IMR-90 (cell line): ENCODE data around the gene ADAMTS13. TPM values are rescaled to one million over a fixed set of nuclear protein-coding genes. Genes with fewer than 3 reads are reported as not detected.

Experiments used
- ATAC-seq: fragments of 200-7000 bp; cut with Tn5 transposase; 2 replicates; pipeline ENCODE4 v1.9.1; 2020; ENCODE audit warnings: low read depth, mild to moderate bottlenecking, moderate library complexity
- BruUV-seq: library from RNA; stranded (reverse); fragments of 400-500 nt; replicated peaks from 2 replicates; lab custom pipeline; 2021; lab: Mats Ljungman, UMichigan
- CTCF ChIA-PET: fragments of 300-600 bp; formaldehyde crosslinking; extraction: SDS; loops from one replicate; lab custom pipeline; 2021; ENCODE audit warnings: antibody characterized with exemption; lab: Yijun Ruan, JAX
- POLR2A ChIA-PET: fragments of 300-600 bp; sonication (Branson Sonifier 250); formaldehyde crosslinking; loops from one replicate; lab custom pipeline; 2022; ENCODE audit warnings: antibody characterized with exemption; ENCODE audit not compliant: unreplicated experiment; lab: Charles Lee
- DNase-seq: peaks from one replicate; pipeline ENCODE4 v3.0.0; 2013
- H2AFZ ChIP-seq: replicated peaks from 2 replicates; pipeline ENCODE3; 2013; ENCODE audit warnings: low read length, mild to moderate bottlenecking; ENCODE audit not compliant: poor library complexity
- H2AK5ac ChIP-seq: 2 replicates; pipeline ENCODE4 v1.6.1; 2013; ENCODE audit warnings: low read depth, low read length, inconsistent platforms
- H2AK9ac ChIP-seq: replicated peaks from 2 replicates; pipeline ENCODE3; 2013; ENCODE audit warnings: mild to moderate bottlenecking, low read depth, low read length, moderate library complexity; ENCODE audit not compliant: poor library complexity
- H2BK120ac ChIP-seq: 2 replicates; pipeline ENCODE4 v1.6.1; 2013; ENCODE audit warnings: low read depth, low read length, inconsistent platforms
- H2BK15ac ChIP-seq: 3 replicates; pipeline ENCODE4 v1.6.1; 2013; ENCODE audit warnings: low read depth, low read length, inconsistent platforms
- H2BK20ac ChIP-seq: 2 replicates; pipeline ENCODE4 v1.6.1; 2013; ENCODE audit warnings: low read depth, mild to moderate bottlenecking, inconsistent platforms, low read length, moderate library complexity
- H2BK5ac ChIP-seq: 2 replicates; pipeline ENCODE4 v1.6.1; 2013; ENCODE audit warnings: mild to moderate bottlenecking, low read depth, low read length, inconsistent platforms; ENCODE audit not compliant: poor library complexity, severe bottlenecking
- H3K14ac ChIP-seq: replicated peaks from 2 replicates; pipeline ENCODE4 v1.6.1; 2013; ENCODE audit warnings: low read depth, low read length, inconsistent platforms
- H3K18ac ChIP-seq: 2 replicates; pipeline ENCODE4 v1.6.1; 2013; ENCODE audit warnings: low read depth, low read length, control low read depth
- H3K23ac ChIP-seq: 2 replicates; pipeline ENCODE4 v1.6.1; 2013; ENCODE audit warnings: low read depth, low read length, inconsistent platforms
- H3K27ac ChIP-seq: 2 replicates; pipeline ENCODE4 v1.5.1; 2013; ENCODE audit warnings: mild to moderate bottlenecking, control low read depth, low read length; ENCODE audit not compliant: insufficient read depth
- H3K27me3 ChIP-seq: 2 replicates; pipeline ENCODE4 v1.6.1; 2013; ENCODE audit warnings: low read length; ENCODE audit not compliant: control insufficient read depth, insufficient read depth
- H3K36me3 ChIP-seq: 2 replicates; pipeline ENCODE4 v1.6.1; 2013; ENCODE audit warnings: low read length, mixed read lengths; ENCODE audit not compliant: control insufficient read depth, insufficient read depth
- H3K4ac ChIP-seq: 2 replicates; pipeline ENCODE4 v1.6.1; 2013; ENCODE audit warnings: low read depth, low read length, inconsistent platforms
- H3K4me1 ChIP-seq: 2 replicates; pipeline ENCODE4 v1.6.1; 2013; ENCODE audit warnings: low read length, mixed read lengths; ENCODE audit not compliant: control insufficient read depth, insufficient read depth
- H3K4me2 ChIP-seq: 2 replicates; pipeline ENCODE4 v1.6.1; 2013; ENCODE audit warnings: low read depth, mild to moderate bottlenecking, control low read depth, low read length, moderate library complexity
- H3K4me3 ChIP-seq: 2 replicates; pipeline ENCODE4 v1.5.1; 2013; ENCODE audit warnings: low read depth, mild to moderate bottlenecking, control low read depth, low read length, moderate library complexity; ENCODE audit not compliant: insufficient read depth
- H3K56ac ChIP-seq: 2 replicates; pipeline ENCODE4 v1.6.1; 2013; ENCODE audit warnings: low read length, inconsistent platforms; ENCODE audit not compliant: insufficient read depth; ENCODE audit errors: extremely low read depth
- H3K79me1 ChIP-seq, 2 experiments: 2 replicates each; pipeline ENCODE4 v1.6.1; 2013; ENCODE audit warnings: low read length in 2 of 2, inconsistent platforms in 1 of 2, low read depth in 1 of 2
- H3K9ac ChIP-seq: 2 replicates; pipeline ENCODE4 v1.6.1; 2013; ENCODE audit warnings: low read depth, low read length, control low read depth
- H3K9me1 ChIP-seq: 2 replicates; pipeline ENCODE4 v1.6.1; 2013; ENCODE audit warnings: low read length, inconsistent platforms; ENCODE audit not compliant: insufficient read depth
- H3K9me3 ChIP-seq: 2 replicates; pipeline ENCODE4 v1.6.1; 2013; ENCODE audit warnings: low read length; ENCODE audit not compliant: control insufficient read depth, insufficient read depth
- H4K20me1 ChIP-seq: 2 replicates; pipeline ENCODE4 v1.6.1; 2013; ENCODE audit warnings: low read length, inconsistent platforms; ENCODE audit not compliant: insufficient read depth
- H4K5ac ChIP-seq: 2 replicates; pipeline ENCODE4 v1.6.1; 2013; ENCODE audit warnings: mild to moderate bottlenecking, low read depth, low read length, control low read depth
- H4K8ac ChIP-seq, 2 experiments: 2 replicates each; pipeline ENCODE4 v1.6.1; 2013; ENCODE audit warnings: low read depth in 2 of 2, low read length in 2 of 2, control low read depth in 1 of 2, inconsistent platforms in 1 of 2
- H4K91ac ChIP-seq: 2 replicates; pipeline ENCODE4 v1.6.1; 2013; ENCODE audit warnings: low read depth, low read length, inconsistent platforms; ENCODE audit not compliant: insufficient read depth
- MXI1 ChIP-seq: IDR thresholded peaks from 2 replicates; pipeline ENCODE4 v1.6.1; 2012; ENCODE audit warnings: low read depth, mild to moderate bottlenecking, low read length, moderate library complexity, borderline replicate concordance
- SMC3 ChIP-seq: fragments of 150-350 bp; IDR thresholded peaks from 2 replicates; pipeline ENCODE4 v1.6.1; 2016; ENCODE audit warnings: low read depth, mild to moderate bottlenecking, antibody characterized with exemption, low read length, moderate library complexity
- WGBS, 2 experiments: methylation state at CpG; one replicate each; pipeline versions ENCODE4 v1.1.5 to v1.1.7; 2013; ENCODE audit warnings: missing lambda C conversion rate in 2 of 2; ENCODE audit not compliant: insufficient read length in 1 of 2; ENCODE audit errors: extremely low coverage in 2 of 2; 5-methylcytosine and 5-hydroxymethylcytosine counted together
- dilution Hi-C: fragments of 300-500 bp; cut with HindIII; formaldehyde crosslinking; loops from one replicate; pipeline ENCODE4 v1.14.3; 2018; ENCODE audit warnings: low sequenced_read_pairs; ENCODE audit not compliant: unreplicated experiment
- in situ Hi-C: fragments of 300-500 bp; cut with MboI; formaldehyde crosslinking; loops from 3 replicates; pipeline ENCODE4 v1.14.3; 2019; ENCODE audit warnings: low sequenced_read_pairs, inconsistent platforms, mixed read lengths
- intact Hi-C: fragments of 100-400 bp; cut with micrococcal nuclease; formaldehyde crosslinking; loops from 2 replicates; pipeline ENCODE4 v1.10.0; 2022
- polyA plus RNA-seq, 3 experiments: library from polyadenylated mRNA; depleted of rRNA; stranded (reverse); fragments of >200 nt; gene quantifications; 2 replicates each; pipeline ENCODE4 v1.2.3, GENCODE V29; 2012; ENCODE audit warnings: low replicate concordance in 1 of 3
- total RNA-seq: library from RNA; depleted of rRNA; stranded (reverse); fragments of >200 nt; gene quantifications from 2 replicates; pipeline ENCODE4 v1.2.3, GENCODE V29; 2012
- TF ChIP-seq, protein P1 (sequence below): conservative IDR thresholded peaks from 2 replicates; pipeline ENCODE4 v1.5.1; 2012; ENCODE audit warnings: mild to moderate bottlenecking, low read depth, low read length, improper control_type of control experiment

ADAMTS13 gene
- total and polyA plus RNA-seq, 2 of the 4 experiments (the other 2 are of a cell fraction): 0.18 to 2.8 TPM

- in situ Hi-C loops: no loop called here
- Histone ChIP-seq H2BK15ac (no peak overlapping the region), H4K5ac (no peak overlapping the region), H3K56ac (no peak overlapping the region), H3K4me1 (no peaks in the 10 kb centered on the region), H4K8ac (no peak overlapping the region), H2BK20ac (no peak overlapping the region), H3K18ac (no peak overlapping the region), H3K79me1 (no peaks in the 10 kb centered on the region), H3K4me2 (no peak overlapping the region; the same call in 1 of the 2 replicates), H2BK5ac (no peak overlapping the region), H3K36me3 (peaks cover 4% of the 10 kb centered on the region; the same call in 1 of the 2 replicates), H3K4me3 (no peak overlapping the region), H2BK120ac (no peak overlapping the region), H3K4ac (no peak overlapping the region), H3K27ac (no peak overlapping the region), H4K91ac (no peak overlapping the region), H3K9ac (no peak overlapping the region), H3K14ac (no peak overlapping the region), H3K9me1 (no peaks in the 10 kb centered on the region), H3K9me3 (no peaks in the 10 kb centered on the region), H2AK9ac (peak overlapping the region; percentile 72), H2AK5ac (no peak overlapping the region), H4K20me1 (no peaks in the 10 kb centered on the region), H3K23ac (no peak overlapping the region), H2AFZ (peak overlapping the region; percentile 15), H3K27me3 (peaks cover 15% of the 10 kb centered on the region)
- WGBS, 2 experiments: 29% methylated on average over 30 of the region's 49 CpGs; no CpG with 5 or more reads in 1 of the 2 experiments
- DNase-seq (peak; percentile 9), ATAC-seq (peak; percentile 55)
- intact Hi-C loops: no loop called here
- ChIA-PET POLR2A (no interaction called here), CTCF (no interaction called here)
- dilution Hi-C loops: no loop called here
- BruUV-seq: no TSS peak
- TF ChIP-seq SMC3: peak; percentile 19; the same call in 1 of the 2 replicates
- TF ChIP-seq, protein P1, sequence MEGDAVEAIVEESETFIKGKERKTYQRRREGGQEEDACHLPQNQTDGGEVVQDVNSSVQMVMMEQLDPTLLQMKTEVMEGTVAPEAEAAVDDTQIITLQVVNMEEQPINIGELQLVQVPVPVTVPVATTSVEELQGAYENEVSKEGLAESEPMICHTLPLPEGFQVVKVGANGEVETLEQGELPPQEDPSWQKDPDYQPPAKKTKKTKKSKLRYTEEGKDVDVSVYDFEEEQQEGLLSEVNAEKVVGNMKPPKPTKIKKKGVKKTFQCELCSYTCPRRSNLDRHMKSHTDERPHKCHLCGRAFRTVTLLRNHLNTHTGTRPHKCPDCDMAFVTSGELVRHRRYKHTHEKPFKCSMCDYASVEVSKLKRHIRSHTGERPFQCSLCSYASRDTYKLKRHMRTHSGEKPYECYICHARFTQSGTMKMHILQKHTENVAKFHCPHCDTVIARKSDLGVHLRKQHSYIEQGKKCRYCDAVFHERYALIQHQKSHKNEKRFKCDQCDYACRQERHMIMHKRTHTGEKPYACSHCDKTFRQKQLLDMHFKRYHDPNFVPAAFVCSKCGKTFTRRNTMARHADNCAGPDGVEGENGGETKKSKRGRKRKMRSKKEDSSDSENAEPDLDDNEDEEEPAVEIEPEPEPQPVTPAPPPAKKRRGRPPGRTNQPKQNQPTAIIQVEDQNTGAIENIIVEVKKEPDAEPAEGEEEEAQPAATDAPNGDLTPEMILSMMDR: peak; percentile 36; the same call in 1 of the 2 replicates
- TF ChIP-seq MXI1: no peak
Measured at GRCh38 chr9:133429641-133430161, 7.5 kb downstream of the ADAMTS13 start.
